GM19193 (cell line): Measurements from ENCODE around the gene MEX3D.
A peak's percentile ranks its signal among the peaks of the same experiment; 100 is the strongest.

ENCODE experiments used
- POLR2A ChIP-seq: IDR thresholded peaks from 4 replicates; pipeline ENCODE4 v1.6.1; 2011; ENCODE audit not compliant: insufficient read depth, insufficient read length; ENCODE audit errors: extremely low read depth

MEX3D gene

DNA sequence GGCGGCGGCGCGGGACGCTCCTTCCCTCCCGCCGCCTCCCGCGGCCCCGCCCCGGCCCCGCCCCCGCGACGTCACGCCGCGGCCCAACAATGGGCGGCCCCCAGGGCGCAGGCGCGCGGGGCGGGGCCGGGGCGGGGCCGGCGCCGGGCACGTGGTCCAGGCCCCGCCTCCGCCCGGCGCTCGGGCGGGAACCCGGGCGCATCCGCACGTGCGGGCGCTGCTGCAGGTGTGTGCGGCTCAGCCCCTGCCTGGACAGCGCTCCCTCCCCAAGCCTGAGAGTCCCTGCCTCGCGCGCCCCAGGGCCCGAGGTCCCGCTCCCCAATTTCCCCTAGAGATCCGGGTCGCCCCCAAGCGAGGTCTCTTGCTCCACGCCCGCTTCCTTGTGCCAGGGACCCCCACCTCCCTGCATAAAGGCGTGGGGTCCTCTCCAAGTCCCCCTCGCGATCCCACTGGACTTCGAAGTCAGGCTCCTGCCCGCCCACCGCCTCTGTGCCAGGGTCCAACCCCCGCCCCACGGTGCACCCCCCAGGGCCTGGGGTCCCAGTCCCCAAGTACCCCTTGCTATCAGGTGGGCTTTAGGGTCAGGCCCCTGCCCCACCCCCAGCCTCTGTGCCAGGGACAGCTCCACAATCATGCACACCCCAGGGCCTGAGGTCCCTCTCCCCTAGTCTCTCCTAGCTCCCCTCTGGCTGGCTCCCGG lies at the start of gene MEX3D:
Gene MEX3D (minus strand): TSS at position 6 of the 700 bp plus-strand sequence. CDS start 267 bp downstream, outside the sequence.
- TF ChIP-seq POLR2A: no peak

DNA sequence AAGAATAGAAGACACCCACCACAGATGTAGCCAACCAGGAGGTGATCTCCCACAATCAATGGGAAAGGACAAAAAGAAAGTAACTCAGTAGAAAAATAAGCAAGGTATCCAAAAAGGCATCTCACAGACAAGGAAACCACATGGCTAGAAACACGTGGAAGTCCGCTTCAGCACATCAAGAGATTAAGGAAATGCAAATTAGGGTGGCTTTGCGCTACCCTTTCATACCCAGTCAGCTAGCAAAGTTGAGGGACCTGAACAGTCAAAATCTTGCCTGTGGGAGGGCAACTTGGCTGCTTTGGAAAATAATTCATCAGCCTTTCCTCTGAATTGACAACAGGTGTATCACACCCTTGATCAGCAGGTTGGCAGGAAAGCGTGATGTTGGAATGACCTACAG lies 48.8 kb upstream of the MEX3D start:
- TF ChIP-seq POLR2A: no peak

DNA sequence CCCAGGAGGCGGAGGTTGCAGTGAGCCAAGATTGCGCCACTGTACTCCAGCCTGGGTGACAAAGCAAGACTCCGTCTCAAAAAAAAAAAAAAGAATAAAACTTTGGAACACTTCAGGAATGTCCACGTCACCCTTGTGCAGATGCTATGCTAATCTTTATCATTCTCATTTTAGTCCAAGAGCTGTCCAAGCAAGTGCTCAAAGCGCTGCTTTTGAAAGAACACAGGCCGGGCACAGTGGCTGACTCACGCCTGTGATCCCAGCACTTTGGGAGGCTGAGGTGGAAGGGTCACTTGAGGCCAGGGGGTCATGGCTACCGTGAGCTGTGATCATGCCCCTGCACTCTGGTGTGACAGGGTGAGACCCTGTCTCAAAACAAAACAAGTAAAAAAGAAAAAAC lies 48.3 kb upstream of the MEX3D start:
- TF ChIP-seq POLR2A: no peak

DNA sequence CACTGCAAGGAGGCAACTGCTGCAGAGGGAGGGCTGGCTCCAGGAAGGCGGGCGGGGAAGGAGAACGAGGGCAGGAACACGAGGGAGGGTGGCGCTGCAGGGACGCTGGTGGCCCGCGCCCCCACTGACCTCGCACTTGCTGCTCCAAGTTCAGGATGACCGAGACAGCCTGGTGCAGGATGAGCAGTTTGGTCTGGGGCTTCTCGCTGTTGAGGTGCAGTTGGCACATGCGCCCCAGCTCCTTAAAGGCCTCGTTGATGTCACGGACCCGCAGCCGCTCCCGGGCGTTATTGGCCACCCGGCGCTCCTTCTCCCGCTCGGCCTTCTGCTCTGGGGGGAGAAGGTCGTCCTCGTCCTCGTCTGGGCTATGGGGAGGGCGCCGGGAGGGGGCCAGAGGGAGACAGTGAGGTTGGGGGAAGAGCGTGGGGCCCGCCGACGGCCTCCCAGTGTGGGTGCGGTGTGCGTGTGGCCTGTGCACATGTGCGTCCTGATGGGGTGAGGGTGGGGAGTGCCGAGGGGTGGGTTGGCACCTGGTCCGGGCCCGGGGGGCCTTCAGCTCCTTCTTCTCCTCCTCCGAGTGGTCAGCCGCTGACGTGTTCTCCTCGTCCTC lies 47.1 kb upstream of the MEX3D start:
- TF ChIP-seq POLR2A: no peak

DNA sequence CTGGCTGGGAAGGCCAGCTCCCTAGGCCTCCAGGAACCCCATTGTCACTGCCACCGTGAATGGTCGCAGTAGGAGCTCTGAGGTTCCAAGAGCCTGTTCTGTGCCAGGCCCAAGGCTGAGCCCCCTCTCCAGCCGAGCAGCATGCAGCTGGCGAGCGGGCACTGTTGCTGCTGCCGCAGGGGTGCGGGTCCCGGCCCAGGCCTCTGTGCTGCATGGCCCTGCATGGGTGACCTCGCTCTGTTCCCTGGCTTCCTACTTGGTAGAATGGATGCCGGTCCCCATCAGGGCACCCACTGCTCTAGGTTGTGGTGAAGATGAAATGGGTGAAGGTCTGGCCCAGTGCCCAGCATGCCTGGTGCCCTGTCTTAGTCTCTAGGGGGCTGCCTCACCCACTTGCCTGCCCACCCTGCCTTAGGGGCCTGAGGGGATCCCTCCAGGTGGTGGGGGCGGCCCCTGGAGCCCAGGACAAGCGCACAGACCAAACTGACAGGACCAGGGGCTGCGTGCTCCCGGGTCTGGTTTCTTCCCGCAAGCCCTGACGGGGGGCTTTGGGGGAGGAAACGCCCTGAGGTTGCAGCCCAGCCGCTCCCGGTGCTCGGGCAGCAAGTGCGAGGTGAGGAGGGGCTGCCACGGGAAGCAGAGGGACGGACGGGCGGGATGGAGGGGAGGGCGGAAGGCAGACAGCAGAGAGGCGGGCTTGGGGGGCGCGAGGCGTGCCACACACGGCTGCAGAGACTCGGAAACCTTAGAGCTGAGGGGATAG lies 45.9 kb upstream of the MEX3D start:
- TF ChIP-seq POLR2A: no peak

DNA sequence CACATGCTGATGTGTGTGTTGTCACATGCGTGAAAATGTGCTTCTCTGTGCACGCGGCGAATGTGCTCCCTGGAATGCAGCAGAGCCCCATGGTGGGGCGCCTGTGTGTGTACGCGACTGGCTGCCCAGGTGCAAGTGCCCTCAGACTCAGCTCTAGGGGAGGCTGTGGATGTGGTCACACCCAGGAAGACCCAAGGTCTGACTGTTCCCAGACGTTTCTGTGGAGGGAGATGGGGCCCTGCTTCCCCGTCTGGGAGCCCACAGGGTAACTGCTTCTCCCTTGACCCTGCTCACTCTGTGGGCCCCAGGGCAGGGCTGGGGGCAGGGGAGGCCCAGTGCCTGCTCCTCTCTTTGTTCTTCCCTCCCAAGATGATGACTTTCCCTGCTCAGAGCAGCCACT lies 45.0 kb upstream of the MEX3D start:
- no peak for TF ChIP-seq POLR2A

DNA sequence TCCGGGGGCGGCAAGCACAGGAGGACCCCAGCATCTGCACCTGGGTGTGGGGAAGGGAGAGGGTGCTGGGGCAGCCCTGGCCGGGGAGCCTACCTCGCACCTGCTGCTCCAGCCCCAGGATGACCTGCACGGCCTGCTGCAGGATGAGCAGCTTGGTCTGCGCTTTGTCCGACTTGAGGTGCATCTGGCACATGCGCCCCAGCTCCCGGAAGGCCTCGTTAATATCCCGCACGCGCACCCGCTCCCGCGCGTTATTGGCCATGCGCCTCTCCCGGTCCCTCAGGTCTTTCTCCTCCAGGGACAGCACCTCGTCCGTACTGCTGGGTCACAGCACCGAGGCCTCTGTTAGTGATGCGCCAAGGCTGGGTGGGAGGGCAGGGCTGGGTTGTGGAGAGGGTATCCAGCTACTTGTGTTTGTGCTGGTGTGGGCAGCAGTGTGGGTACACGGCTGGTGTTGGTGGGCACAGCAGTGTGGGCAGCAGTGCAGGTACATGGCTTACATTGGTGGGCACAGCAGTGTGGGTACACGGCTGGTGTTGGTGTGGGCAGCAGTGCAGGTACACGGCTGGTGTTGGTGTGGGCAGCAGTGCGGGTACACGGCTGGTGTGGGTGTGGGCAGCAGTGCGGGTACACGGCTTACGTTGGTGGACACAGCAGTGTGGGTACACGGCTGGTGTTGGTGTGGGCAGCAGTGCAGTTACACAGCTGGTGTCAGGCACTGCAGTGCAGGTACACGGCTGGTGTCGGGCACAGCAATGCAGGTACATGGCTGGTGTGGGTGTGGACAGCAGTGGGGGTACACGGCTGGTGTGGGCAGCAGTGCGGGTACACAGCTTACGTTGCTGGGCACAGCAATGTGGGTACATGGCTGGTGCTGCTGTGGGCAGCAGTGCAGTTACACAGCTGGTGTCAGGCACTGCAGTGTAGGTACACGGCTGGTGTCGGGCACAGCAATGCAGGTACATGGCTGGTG lies 44.3 kb upstream of the MEX3D start:
- TF ChIP-seq POLR2A: peak; percentile 16

DNA sequence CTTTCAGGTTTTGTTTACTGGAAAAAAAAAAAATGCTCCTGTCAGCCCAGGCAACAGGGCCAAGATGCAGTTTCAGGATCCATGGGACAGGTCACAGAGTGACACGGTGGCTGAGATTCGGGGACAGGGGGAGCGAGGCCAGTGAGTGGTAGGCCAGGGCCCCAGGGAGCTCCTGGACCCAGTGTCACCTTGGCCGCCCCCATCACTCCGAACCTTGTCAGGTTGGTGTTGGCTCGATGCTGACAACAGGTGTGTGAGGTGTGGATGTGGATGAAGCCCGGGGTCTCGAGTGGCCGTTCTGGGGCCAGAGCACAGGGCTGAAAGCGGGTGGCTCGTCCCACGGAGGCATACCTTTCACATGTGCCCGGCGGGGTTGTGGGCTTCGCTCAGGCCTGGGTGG lies 43.2 kb upstream of the MEX3D start:
- TF ChIP-seq POLR2A: no peak

DNA sequence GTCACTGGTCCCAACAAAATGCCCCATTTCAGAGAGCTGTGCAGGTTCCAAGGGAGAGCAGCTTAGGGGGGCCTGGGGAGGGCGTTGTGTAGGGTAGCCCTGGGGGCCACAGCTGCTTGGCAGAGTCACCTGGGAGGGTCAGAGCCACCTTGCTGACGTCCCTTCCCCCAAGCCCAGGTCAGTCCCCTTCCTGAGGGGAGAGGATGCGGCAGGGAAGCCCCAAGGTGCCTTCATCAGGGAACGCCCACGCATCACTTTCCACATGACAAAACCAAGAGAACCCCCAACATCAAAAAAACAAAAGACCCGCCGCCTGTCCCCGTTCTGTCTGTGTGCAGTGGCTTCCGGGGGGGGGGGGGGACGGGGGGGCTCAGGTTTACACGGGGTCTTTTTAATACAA lies 42.5 kb upstream of the MEX3D start:
- TF ChIP-seq POLR2A: no peak

DNA sequence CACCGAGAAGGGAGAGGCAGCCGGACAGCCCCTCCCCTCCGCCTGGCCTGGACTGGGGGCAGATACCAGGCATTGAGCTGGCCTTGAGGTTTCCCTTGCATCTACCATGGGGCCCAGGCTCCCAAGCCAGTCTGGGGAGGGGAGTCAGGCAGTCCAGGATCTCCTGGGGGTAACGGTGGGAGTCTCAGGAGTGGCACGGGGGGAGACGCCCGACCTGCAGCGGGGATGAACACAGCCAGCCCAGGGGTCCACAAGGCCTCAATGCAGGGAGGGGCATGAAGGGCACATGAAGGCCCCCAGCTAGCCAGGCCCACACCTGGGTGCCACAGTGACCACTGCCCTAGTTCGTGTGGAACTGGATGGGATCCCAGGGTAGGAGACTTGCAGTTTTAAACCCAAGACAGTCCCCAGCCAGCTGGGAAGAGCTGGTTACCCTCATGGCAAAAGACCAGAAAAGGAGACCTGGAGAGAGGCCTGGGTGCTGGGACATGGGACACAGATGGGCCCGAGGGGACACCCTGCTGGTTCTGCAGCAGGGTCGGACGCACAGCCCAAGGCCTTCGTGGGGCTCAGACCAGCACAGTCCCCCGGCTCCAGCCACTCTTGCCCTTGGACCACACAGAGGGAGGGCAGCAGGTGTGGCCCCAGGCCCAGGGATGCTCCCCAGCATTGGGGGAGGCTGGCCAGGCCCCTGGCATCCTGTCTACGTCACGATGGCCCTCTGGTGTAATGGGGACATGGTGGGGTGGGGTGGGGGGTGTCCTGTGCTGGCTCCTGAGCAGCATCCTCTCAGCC lies 41.8 kb upstream of the MEX3D start:
- peak; percentile 10 for TF ChIP-seq POLR2A

DNA sequence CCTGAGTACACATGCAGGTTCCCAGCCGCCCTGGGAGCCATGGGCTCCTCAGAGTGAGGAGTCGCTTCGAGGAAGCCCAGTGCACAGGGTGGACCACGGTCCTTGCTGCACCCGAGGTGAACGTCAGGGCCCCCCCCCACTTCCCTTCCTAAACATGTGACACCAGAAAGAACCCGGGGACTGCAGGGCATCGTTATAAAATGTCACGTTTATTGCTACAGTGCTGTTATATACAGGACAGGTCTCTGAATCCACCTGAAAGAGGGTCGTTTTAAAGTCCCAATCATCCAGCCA lies 40.9 kb upstream of the MEX3D start:
- no peak for TF ChIP-seq POLR2A

DNA sequence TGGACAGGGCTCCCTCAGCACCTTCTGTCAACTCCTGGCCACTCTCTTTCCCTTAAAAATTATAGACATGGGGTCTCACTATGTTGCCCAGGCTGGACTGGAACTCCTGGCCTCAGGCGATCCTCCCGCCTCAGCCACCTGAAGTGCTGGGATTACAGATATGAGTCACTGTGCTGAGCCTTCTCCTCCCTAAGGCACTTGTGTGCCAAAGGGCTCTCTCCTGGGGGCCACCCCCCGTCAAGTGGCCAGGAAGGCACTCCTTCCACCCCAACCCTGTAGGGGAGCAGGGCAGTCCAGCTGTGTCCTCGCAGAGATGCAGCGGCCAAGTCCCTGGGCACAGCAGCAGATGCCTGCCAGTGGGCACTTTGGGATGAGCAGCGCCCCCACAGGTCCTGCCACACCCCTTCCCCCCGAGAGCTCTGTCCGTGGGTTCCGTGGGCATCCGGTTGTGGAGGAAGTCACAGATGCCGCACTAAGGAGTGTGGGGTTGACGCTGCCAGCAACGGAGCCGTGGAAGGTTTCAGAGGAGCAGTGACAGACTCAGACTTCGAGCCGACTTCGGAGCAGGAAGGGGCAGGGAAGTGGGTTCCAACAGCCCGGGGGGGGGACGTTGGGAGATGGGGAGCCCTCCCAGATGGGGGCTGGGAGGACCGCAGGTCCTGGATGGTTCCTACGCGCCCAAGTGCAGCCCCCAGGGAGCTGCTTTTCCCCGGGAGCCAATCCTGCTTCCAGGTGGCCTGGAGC lies 40.4 kb upstream of the MEX3D start:
- TF ChIP-seq POLR2A: no peak

DNA sequence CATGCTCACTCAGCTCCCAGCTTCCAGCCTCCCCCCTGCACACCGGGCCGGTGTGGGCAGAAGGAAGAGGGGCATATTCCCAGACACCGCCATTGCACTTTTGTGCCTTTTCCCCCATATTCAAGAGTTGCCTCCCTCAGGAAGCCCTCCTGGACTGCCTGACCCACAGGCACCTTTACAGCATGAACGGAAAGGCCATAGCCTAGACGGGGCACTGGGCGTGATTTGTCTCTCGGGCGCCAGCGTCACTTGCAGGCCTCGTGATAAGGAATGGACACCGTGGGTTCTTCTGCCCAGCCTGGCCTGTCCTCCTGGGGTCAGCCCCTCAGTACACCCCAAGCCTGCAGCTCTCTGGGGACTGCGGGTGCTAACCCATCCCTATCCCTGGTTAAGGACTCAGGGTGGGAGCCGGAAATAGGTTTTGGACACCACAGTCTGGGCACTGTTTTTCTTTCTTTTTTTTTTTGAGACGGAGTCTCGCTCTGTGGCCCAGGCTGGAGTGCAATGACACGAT lies 38.1 kb upstream of the MEX3D start:
- no peak for TF ChIP-seq POLR2A
